PC-9 (cell line): ENCODE data around the gene TDP2. TPM values are rescaled to one million over a fixed set of nuclear protein-coding genes. Genes with fewer than 3 reads are reported as not detected.
A peak's percentile ranks its signal among the peaks of the same experiment; 100 is the strongest.

Experiments
- BruUV-seq: library from RNA; stranded (reverse); fragments of 400-500 nt; replicated peaks from 2 replicates; lab custom pipeline; 2021; lab: Mats Ljungman, UMichigan
- CTCF ChIA-PET: fragments of 300-600 bp; sonication (Branson Sonifier 250); formaldehyde crosslinking; loops from one replicate; lab custom pipeline; 2022; ENCODE audit warnings: antibody characterized with exemption; lab: Charles Lee
- POLR2A ChIA-PET: fragments of 300-600 bp; sonication (Branson Sonifier 250); formaldehyde crosslinking; loops from one replicate; lab custom pipeline; 2022; ENCODE audit warnings: antibody characterized with exemption; ENCODE audit not compliant: unreplicated experiment; lab: Charles Lee
- DNase-seq, 2 experiments: peaks; one replicate each; pipeline versions ENCODE4 v3.0.0 to v3.0.0-alpha.2; 2015 to 2022; ENCODE audit warnings: mixed read lengths in 1 of 2
- H2AFZ ChIP-seq: fragments of 200-600 bp; sonication (generic); 2 replicates; pipeline ENCODE4 v1.8.1; 2017; ENCODE audit warnings: antibody characterized with exemption
- H3F3A ChIP-seq: fragments of 200-600 bp; sonication (generic); 2 replicates; pipeline ENCODE4 v1.8.1; 2017; ENCODE audit warnings: antibody characterized with exemption, mild to moderate bottlenecking, low read depth; ENCODE audit not compliant: insufficient read depth
- H3K27ac ChIP-seq: fragments of 200-600 bp; sonication (generic); 2 replicates; pipeline ENCODE4 v1.6.1; 2016; ENCODE audit warnings: mixed run types
- H3K27me3 ChIP-seq: fragments of 200-600 bp; sonication (generic); 2 replicates; pipeline ENCODE4 v1.6.1; 2016; ENCODE audit warnings: low read depth, mixed run types; ENCODE audit not compliant: insufficient read depth
- H3K36me3 ChIP-seq: fragments of 200-600 bp; sonication (generic); 2 replicates; pipeline ENCODE4 v1.6.1; 2016; ENCODE audit warnings: low read depth, mixed run types
- H3K4me1 ChIP-seq: fragments of 200-600 bp; sonication (generic); replicated peaks from 2 replicates; pipeline ENCODE4 v1.6.1; 2016; ENCODE audit warnings: mixed run types; ENCODE audit not compliant: insufficient read depth
- H3K4me2 ChIP-seq: fragments of 200-600 bp; sonication (generic); 2 replicates; pipeline ENCODE4 v1.6.1; 2017; ENCODE audit warnings: mixed run types
- H3K4me3 ChIP-seq: fragments of 200-600 bp; sonication (generic); 2 replicates; pipeline ENCODE4 v1.6.1; 2016; ENCODE audit warnings: mixed run types
- H3K79me2 ChIP-seq: fragments of 200-600 bp; sonication (generic); 2 replicates; pipeline ENCODE4 v1.6.1; 2017; ENCODE audit warnings: low read depth, mixed run types
- H3K9me2 ChIP-seq: fragments of 200-600 bp; sonication (generic); 2 replicates; pipeline ENCODE4 v1.8.1; 2017; ENCODE audit warnings: mild to moderate bottlenecking; ENCODE audit not compliant: insufficient read depth
- H3K9me3 ChIP-seq: fragments of 200-600 bp; sonication (generic); 2 replicates; pipeline ENCODE4 v1.8.1; 2016; ENCODE audit warnings: low read depth; ENCODE audit not compliant: insufficient read depth
- H4K20me1 ChIP-seq: fragments of 200-600 bp; sonication (generic); 2 replicates; pipeline ENCODE4 v1.8.1; 2017; ENCODE audit not compliant: insufficient read depth
- CTCF ChIP-seq: fragments of 200-600 bp; sonication (generic); conservative IDR thresholded peaks from 2 replicates; pipeline ENCODE4 v1.6.1; 2017; ENCODE audit warnings: mixed run types, antibody characterized with exemption, mild to moderate bottlenecking, moderate library complexity
- EZH2 ChIP-seq: fragments of 200-600 bp; sonication (generic); IDR thresholded peaks from 2 replicates; pipeline ENCODE4 v1.8.0; 2017; ENCODE audit warnings: antibody characterized with exemption, low read depth
- intact Hi-C: fragments of 100-400 bp; cut with micrococcal nuclease; formaldehyde crosslinking; loops from one replicate; pipeline ENCODE4 v1.10.0; 2022; ENCODE audit not compliant: unreplicated experiment
- total RNA-seq: library from RNA; stranded (reverse); gene quantifications from 2 replicates; pipeline ENCODE4 v1.2.3, GENCODE V29; 2021

The TDP2 gene
- total RNA-seq, 1 experiment from 2014 or later, result 95.8 TPM

GRCh38 chr6:24603241-24603640 lies 63.5 kb downstream of the TDP2 start:
- CTCF ChIA-PET, result no interaction called here
- Histone ChIP-seq H3K36me3 (no peaks in the 10 kb centered on the region), H3K27me3 (no peaks in the 10 kb centered on the region), H3K9me3 (no peaks in the 10 kb centered on the region), H3F3A (0 out of 2 replicates have a peak, but pooled peaks cover 4% of the 10 kb centered on the region), H3K4me1 (no peaks in the 10 kb centered on the region), H3K4me3 (no peak overlapping the region), H3K9me2 (no peaks in the 10 kb centered on the region), H3K4me2 (no peak overlapping the region), H3K79me2 (no peaks in the 10 kb centered on the region), H3K27ac (no peak overlapping the region), H4K20me1 (no peaks in the 10 kb centered on the region), H2AFZ (no peak overlapping the region)
- TF ChIP-seq EZH2, result no peak
- TF ChIP-seq CTCF, result no peak
- no TSS peak for BruUV-seq
- no peak for DNase-seq
- POLR2A ChIA-PET, result no interaction called here
- intact Hi-C loops, result no loop called here

GRCh38 chr6:24600903-24601302 lies 65.8 kb downstream of the TDP2 start:
- ChIA-PET CTCF (no interaction called here), POLR2A (no interaction called here)
- Histone ChIP-seq H3F3A (0 out of 2 replicates have a peak, but pooled peaks cover 4% of the 10 kb centered on the region), H3K9me2 (no peaks in the 10 kb centered on the region), H3K9me3 (no peaks in the 10 kb centered on the region), H3K27ac (no peak overlapping the region), H2AFZ (no peak overlapping the region), H3K36me3 (no peaks in the 10 kb centered on the region), H3K79me2 (no peaks in the 10 kb centered on the region), H3K4me1 (no peaks in the 10 kb centered on the region), H3K4me3 (no peak overlapping the region), H4K20me1 (no peaks in the 10 kb centered on the region), H3K4me2 (no peak overlapping the region), H3K27me3 (no peaks in the 10 kb centered on the region)
- no TSS peak for BruUV-seq
- peak; percentile 55; the same call in 1 of the 2 replicates for TF ChIP-seq CTCF
- TF ChIP-seq EZH2, result no peak
- intact Hi-C loops, result no loop called here
- DNase-seq, result no peak

Other genes starting within 250 kb of the TDP2 start
- 1.7 and 2.0 TPM in 2 replicates for gene GPLD1, start 177.3 kb downstream of the TDP2 start, total RNA-seq
- gene ALDH5A1, start 171.9 kb downstream of the TDP2 start, total RNA-seq, result 19.1 and 21.2 TPM in 2 replicates
- gene KIAA0319, start 20.7 kb downstream of the TDP2 start, total RNA-seq, result 14.4 and 15.3 TPM in 2 replicates
- gene ACOT13, start 178 bp upstream of the TDP2 start, total RNA-seq, result 70.9 and 79.2 TPM in 2 replicates
- 107 and 128 TPM in 2 replicates for gene C6orf62, start 52.3 kb upstream of the TDP2 start, total RNA-seq
- 53.1 and 54.8 TPM in 2 replicates for gene GMNN, start 108.0 kb upstream of the TDP2 start, total RNA-seq
- not detected in 2 replicates for gene ARMH2, start 132.0 kb upstream of the TDP2 start, total RNA-seq